HS-27A (cell line): ENCODE measurements around the gene ISOC2.
"Not testable (repeated sequence)": the region's sequence is repeated elsewhere in the genome, so short reads cannot be mapped to it uniquely, and the experiment has no call there.

Experiments
- DNase-seq: peaks from one replicate; pipeline ENCODE4 v3.0.0-alpha.2; 2012; ENCODE audit warnings: low read depth, missing footprints

The ISOC2 gene

DNA sequence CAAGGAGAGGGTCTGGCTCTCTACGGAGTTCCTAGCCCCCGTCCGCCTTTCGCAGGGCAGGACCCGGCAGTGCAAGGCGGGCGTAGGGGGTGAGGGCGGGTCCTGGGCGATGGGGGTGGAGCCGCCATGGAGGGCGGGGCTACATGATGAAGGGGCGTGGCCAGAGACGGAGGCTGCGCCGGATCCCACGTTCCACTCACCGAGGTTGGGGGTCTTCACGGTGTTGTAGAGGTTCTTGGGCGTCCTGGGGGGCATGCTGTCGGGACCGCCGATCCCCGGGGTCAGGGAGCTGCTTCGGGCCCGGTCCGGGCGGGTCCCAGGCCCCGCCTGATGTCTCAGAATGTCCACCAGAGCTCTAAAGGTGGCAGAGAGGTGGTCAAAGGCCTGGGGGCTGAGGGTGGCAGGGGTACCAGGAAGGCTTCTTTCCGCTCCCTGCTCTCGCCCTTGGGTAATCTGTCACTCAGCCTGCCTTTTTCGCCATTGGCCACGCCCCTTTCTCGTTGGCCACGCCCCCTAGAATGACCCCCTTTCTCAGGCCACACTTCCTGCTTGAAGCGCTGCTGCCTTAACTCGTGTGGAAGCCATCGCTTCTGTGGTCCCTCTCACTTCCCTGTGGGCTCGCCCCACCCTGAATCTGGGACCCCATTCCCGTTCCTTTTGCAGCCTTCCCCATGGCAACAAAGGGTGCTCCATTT is 20.9 kb downstream of the ISOC2 start:
- no peak for DNase-seq

DNA sequence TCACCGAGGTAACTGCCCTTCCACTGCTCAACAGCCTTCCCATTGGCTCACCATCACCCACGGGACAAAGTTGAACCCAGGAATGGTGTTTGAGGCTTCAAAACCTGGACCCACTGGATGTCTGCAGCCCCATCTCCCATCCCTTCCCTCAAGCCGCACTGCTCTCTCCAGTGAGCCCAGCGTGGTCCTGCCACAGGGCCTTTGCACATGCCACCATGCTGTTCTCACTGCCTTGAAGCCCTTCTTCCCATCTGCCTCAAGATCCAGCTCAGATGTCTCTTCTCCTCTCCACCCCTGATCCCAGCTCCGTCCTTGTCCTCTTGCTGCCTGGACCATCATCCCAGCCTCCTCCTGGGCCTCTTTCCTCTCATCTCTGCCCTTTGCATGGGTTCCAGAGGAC is 22.4 kb downstream of the ISOC2 start:
- no peak for DNase-seq

DNA sequence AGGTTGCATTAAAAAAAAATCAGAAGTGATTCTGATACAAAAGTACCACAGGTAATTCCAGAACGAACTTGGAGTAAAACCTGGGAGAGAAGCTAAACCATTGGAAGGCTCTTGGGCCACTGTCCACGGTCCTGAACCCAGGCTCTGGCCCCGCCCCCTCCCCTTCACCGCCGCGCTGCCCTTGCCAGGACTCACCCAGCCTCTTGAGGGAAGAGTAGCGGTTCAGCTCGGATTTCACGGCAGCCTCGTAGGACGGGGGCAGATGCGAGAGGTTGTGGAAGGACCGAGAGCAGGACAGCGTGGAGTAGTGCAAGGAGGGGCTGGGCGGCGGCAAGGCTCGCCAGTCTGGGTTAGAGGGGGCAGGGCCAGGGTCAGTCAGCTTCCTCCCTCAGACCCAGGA is 24.0 kb downstream of the ISOC2 start:
- no peak for DNase-seq

DNA sequence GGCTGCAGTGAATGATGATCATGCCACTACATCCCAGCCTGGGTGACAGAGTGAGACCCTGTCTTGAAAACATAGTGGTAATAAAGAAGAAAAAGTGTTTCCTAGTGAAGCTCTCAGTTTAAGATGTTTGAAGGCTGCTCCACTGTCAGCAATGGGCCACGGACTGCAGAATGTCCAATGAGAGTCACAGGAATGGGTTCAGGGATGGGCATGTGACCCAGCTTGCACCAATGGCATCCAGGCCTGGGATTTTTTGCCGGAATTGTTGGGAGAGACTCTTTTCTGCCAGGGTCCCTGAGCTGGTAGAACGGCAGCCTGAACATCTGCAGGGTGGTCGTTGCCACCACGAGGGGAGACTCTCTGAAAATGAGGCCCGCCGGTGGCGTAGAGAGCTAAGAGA is 24.6 kb downstream of the ISOC2 start:
- no peak for DNase-seq

DNA sequence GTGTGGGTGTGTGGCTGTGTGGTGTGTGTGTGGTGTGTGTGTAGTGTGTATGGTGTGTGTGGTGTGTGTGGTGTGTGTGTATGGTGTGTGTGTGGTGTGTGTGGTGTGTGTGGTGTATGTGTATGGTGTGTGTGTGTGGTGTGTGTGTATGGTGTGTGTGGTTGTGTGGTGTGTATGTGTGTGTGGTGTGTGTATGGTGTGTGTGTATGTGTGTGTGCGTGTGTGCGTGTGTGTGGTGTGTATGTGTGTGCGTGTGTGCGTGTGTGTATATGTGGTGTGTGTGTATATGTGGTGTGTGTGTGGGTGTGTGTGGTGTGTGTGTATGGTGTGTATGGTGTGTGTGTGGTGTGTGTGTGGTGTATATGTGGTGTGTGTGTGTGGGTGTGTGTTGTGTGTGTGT is 26.4 kb downstream of the ISOC2 start:
- no peak for DNase-seq

DNA sequence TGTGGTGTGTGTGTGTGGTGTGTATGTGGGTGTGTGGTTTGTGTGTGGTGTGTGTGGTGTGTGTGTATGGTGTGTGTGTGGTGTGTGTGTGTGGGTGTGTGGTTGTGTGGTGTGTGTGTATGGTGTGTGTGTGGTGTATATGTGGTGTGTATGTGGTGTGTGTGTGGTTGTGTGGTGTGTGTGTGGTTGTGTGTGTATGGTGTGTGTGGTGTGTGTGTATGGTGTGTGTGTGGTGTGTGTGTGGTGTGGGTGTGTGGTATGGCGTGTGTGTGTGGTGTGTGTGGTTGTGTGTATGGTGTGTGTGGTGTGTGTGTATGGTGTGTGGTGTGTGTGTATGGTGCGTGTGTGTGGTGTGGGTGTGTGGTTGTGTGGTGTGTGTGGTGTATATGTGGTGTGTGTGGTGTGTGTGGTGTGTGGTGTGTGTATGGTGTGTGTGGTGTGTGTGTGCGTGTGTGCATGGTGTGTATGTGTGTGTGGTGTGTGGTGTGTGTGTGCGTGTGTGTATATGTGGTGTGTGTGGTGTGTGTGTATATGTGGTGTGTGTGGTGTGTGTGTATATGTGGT is 27.0 kb downstream of the ISOC2 start:
- no peak for DNase-seq

DNA sequence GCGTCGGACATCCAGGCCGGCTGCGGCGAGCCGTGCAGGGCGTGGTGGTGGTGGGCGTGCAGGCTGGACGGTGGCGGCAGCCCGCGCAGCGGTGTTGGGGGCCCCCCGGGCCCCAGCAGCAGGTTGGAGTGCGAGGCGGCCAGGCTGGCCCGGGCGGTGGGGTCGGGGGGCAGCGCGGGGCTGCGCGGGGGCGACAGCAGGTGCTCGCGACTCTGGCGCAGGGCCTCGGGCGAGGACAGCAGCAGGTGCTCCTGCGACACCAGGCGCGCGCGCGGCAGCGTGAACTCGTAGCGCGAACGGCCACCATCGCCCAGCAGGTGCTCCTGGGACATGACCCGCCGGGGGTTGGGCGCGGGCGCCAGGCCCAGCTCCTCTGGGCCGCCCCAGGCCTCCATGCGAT is 28.1 kb downstream of the ISOC2 start:
- no peak for DNase-seq

DNA sequence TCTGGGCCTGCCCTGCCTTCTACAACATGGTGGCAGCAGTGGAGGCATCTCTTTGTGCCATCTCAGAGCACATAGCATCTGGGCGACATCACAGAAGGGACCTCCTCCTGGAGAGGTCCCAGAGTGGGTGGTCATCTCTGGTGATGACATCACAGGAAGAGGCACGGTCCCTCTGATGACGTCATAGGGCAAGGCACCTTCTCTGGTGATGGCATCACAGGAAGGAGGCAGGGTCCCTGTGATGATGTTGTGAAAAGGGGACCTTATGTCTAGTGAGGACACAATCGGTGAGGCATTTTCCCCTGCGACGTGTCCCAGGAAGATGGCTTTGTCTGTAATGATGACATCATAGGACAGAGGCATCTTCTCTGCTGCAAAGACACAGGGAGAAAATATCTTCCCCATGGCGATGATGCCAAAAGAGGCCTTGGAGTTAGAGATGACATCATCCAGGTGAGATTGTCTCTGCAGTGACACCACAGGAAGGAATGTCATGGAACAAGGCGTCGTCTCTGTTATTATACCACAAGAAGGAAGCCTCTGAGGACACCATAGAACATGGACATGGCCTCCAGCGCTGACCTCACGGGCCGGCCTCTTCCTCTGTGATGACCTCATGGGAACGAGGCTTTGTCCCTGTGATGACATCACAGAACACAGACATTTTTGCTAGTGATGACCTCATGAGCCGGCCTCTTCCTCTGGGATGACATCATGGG is 29.0 kb downstream of the ISOC2 start:
- DNase-seq: no peak

DNA sequence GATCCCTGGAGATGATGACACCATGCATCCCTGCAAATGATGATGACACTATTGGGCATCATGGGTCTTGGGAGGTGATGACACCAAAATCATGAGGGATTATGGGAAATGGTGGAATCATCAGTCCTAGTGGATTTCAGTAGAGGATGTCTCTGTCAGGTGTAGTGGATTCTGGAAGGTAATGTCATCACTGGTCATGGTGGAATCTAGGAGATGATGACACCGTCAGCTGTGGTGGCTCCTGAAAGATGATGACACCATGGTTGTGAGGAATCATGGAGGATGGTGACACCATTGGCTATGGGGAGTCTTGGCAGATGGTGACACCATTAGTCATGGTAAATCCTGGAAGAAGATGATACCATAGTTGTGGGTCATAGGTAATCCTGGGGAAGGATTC is 30.3 kb downstream of the ISOC2 start:
- no peak for DNase-seq

DNA sequence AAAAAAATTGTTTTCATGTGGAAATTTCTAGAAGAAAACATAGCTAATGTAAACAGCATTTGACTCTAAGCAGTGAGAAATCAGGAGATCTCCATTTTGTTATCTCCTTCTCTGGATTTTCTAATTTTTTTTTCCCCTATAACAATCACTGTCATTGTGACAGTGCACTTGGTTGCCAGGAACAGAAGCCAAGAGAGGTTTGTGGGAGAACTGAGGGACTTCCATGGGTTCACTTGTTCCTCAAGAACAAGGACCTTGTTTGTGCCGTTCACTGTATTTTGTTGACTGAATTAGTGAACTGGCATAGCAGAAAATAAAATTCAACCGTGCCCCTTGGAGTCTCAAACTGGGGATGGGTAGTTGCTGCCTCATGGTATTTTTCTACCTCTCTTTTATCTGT is 35.4 kb downstream of the ISOC2 start:
- no peak for DNase-seq

DNA sequence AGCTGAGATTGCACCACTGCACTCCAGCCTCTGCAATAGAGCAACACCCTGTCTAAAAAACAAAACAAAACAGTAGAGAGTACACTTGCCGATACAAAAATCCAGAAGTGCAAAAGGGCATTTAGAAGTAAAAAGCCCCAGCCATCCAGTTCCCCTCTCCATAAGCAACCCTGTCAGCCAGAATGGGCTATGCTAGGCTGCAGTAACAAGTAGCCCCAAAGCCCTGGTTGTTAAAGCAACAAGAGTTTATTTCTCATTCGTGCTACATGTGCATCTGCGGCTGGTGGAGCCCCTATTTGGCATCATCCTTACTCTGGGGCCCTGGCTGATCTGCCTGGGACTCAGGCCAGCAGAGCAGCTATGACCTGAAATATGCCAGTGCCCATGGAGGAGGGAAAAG is 36.9 kb downstream of the ISOC2 start:
- no peak for DNase-seq

DNA sequence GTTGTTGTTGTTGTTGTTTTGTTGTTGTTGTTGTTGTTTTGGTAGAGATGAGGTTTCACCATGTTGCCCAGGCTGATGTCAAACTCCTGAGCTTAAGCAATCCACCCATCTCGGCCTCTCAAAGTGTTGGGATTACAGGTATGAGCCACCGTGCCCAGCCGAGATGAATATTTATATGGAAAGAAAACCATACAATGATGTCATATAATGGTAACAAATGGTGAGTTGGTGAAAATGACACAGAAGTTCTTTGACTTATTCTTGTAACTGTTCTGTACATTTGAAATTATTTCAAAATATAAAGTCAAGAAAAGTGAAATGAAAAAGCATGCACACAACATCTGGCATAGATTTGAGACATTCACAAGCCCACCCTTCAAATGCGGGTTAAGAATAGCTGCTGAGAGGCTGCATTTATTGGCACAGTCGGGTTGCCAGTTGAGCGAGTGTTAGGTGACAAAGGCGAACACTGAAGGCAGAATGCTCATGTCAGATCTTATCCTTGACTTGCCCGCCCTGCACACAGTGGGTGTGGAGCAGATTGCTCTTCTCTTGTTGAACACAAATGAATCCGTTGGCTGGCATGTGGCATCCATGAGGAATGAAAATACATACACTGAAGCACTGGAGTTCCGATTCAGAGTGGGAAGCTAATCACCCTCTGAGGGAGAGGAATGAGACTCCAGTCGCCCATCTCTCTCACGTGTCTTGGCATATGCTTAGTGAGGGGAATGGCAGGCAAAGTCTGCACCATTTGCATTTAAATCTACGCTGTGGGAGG is 38.0 kb downstream of the ISOC2 start:
- DNase-seq: no peak

DNA sequence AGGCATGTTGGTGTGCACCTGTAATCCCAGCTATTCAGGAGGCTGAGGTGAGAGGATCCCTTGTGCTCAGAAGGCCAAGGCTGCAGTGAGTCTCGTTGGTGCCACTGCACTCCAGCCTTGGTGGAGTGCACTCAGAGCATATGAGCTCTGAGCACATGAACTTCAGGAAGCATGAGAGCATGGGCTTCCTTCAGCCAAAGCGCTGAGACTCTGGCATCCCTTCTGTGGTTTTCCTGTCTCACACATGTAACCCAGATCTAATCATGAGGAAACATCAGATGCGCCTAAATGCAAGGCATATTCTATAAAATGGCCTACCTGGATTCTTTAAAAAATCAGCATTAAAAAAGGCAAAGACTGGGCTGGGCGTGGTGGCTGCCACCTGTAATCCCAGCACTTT is 40.2 kb downstream of the ISOC2 start:
- not testable (repeated sequence) for DNase-seq

DNA sequence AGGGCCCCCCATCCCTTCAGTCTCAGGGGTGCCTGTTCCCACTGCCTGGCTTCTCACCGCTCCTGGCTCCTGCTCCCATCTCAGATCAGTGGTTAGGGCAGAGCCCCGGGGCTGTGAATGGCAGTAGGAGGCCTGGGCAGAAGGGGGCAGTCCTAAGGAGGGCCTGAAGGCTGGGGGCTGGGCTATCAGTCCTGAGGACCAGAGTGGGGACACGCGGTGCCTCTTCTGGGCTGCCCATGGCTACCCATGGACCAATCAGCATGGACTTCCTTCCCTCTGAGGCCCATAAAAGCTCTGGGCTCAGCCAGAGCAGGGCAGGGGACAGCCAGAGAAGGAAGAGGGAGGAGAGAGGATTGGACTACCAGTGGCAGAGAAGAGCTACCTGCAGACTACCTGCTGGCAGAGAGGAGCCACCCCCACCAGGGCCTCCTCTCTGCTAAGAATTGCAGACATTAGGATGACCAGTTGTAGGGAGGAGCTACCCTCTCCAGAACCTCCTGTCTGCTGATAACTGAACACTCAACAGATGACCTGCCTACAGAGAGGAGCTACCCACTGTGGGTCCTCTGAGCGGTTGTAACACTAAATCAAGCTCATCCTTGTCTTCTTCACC is 41.7 kb downstream of the ISOC2 start:
- no peak for DNase-seq

DNA sequence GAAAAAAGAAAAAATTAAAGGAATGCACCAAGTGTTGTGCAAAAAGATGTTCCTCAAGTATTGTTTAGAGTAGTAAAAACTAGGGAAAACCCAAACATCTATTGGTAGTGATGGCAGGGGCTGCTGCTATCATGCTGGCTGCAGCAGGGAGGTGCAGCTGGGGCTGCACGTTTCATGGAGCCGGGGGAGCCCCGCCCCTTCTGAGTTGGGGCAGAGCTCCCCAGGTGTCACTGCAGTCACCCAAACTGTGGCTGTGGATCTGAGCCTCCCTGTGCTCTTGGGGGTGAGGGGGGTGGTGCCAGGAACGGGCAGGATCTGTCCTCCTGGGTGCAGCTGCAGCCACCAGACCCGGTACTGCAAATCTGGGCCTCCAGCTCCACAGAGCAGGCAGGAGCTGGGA is 42.3 kb downstream of the ISOC2 start:
- no peak for DNase-seq

DNA sequence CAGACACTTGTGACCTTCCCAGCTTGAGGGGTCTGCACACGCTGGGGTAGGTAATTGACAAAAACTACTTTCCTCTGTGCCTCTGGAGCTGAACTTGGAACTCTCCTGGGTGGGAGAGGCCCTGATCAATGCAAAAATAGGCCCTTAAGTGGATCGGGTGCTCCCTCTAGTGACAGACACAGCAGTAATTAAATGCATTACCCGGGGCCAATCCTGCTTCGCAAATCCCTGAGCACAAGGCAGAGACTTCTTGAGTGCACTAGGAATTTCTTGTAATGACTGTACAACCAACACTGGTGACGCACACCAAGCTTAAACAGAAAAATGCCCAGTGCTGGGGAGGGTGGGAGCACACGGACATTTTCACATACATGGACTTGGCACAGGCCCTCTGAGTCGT is 43.3 kb downstream of the ISOC2 start:
- DNase-seq: peak; percentile 77

DNA sequence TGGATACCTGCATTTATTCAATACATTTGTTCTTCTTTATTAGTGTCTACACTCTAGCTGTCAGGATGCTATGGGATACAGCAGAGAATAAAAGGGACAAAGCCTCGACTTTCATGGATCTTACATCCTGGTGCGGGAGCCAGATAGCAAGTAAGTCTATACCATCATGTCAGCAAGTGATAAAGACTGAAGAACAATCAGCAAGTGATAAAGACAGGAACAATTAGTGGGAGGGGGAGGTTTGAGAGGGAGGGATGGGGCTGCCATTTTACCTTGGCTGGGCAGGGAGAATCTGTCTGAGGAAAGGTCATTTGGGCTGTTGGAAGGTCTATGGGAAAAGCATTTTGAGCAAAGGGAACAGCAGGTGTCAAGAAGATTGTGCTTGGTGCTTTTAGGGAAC is 51.3 kb downstream of the ISOC2 start:
- no peak for DNase-seq

DNA sequence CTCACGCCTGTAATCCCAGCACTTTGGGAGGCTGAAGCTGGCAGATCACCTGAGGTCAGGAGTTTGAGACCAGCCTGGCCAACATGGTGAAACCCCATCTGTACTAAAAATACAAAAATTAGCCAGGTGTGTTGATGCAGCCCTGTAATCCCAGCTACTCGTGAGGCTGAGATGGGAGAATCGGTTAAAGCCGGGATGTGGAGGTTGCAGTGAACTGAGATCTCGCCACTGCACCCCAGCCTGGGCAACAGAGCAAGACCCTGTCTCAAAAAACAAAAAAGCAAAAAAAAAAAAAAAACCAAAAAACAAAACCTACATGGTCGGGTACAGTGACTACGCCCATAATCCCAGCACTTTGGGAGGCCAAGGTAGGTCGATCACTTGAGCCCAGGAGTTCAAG is 52.3 kb downstream of the ISOC2 start:
- not testable (repeated sequence) for DNase-seq

DNA sequence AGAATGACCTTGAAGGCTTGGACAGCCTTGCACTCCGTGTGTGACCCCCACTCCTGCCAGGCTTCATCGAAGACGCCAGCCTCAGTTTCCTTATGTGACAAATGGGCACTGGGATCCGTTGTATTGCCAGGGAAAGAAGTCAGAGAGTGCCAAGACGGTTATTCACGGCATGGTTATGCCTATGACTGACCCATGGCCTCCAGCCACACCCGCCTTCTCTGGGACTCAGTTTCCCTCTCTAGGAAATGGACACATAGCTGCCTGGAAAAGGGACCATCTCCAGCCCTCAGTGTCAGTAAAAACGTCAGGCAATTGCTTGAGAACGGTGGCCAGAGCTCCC is 52.9 kb downstream of the ISOC2 start:
- no peak for DNase-seq

DNA sequence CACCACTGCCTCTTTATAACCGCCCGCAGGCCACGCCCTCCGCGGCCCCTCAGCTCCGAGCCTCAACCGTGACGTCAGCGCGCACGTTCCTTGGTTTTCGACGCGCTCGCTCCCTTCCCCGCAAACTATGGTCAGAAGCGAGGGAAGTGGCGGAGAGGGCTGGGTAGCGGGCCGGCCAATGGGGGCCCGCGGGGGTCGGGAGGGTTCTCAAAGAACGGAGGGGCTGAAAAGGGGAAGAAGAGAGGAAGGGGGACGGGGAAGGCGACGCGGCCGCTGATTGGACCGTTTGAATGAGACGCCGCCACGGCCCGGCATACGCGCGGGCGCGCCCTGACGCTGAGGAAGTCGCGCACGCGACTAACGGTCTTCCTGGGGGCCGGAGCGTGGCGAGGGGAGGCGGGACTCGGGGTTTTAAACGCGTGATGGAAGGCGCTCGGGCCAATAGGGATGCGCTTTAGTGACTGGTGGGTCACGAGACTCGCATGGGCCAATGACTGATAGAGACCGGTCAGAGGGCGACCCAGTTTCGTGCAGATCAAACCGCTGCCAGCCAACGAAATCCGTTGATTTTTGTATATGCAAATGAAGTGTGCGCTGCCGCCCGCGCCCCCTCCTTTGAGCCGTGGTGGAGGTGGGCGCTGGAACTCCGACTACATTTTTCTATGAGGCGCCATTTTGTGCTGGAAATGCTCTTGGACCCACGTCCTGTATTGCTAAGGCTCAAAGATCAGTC is 53.5 kb downstream of the ISOC2 start:
- DNase-seq: peak; percentile 99

DNA sequence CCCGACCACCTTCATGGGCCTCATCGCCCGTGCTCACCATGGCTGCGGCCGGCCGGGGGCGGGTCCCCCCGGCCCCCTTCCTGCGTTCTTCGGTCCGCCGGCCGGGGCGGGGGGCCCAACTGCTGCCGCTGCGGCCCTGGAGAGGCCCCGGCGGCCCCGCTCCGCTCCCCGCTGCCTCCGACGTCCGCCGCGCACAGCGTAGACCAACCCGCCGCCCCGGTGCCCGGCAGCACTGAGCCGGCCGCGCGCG is 54.0 kb downstream of the ISOC2 start, which contains the start of gene UBE2S:
Gene UBE2S, minus strand, starts transcription at position 239 of the 250 bp plus-strand sequence. Its CDS starts 199 bp downstream, at position 40.
- DNase-seq: not testable (repeated sequence)
